ENCODE data around the gene ZNF747.

- TF ChIP-seq CTCF (IDR thresholded peaks at IDR 0.05) (no peak), ZFX (IDR thresholded peaks at IDR 0.05; ENCODE audit: borderline replicate concordance) (no peak)
Observed at GRCh38 chr16:30488764-30489605, 45.7 kb downstream of the ZNF747 start.
